Neuronal stem cell (in vitro differentiated cells): ENCODE data around the gene C12orf76.

Experiments
- DNase-seq: peaks from one replicate; pipeline ENCODE4 v3.0.0-alpha.2; 2013; ENCODE audit warnings: low spot score
- H2AFZ ChIP-seq: one replicate; pipeline ENCODE4 v1.6.1; 2013; ENCODE audit warnings: mild to moderate bottlenecking, low read length, inconsistent platforms
- H2AK5ac ChIP-seq: 2 replicates; pipeline ENCODE4 v1.6.1; 2013; ENCODE audit warnings: low read depth, mild to moderate bottlenecking, inconsistent platforms, low read length, moderate library complexity, mixed read lengths
- H2BK120ac ChIP-seq: 2 replicates; pipeline ENCODE4 v1.6.1; 2013; ENCODE audit warnings: low read depth, mild to moderate bottlenecking, inconsistent platforms, low read length, moderate library complexity, mixed read lengths
- H2BK12ac ChIP-seq: one replicate; pipeline ENCODE4 v1.6.1; 2013; ENCODE audit warnings: low read length, inconsistent platforms
- H2BK15ac ChIP-seq: 2 replicates; pipeline ENCODE4 v1.6.1; 2013; ENCODE audit warnings: mild to moderate bottlenecking, low read length, inconsistent platforms, mixed read lengths
- H2BK5ac ChIP-seq: one replicate; pipeline ENCODE4 v1.6.1; 2013; ENCODE audit warnings: inconsistent platforms, mild to moderate bottlenecking, low read length, moderate library complexity
- H3K14ac ChIP-seq: one replicate; pipeline ENCODE4 v1.6.1; 2013; ENCODE audit warnings: low read length, inconsistent platforms
- H3K18ac ChIP-seq: 2 replicates; pipeline ENCODE4 v1.6.1; 2013; ENCODE audit warnings: low read length, inconsistent platforms
- H3K23ac ChIP-seq: 2 replicates; pipeline ENCODE4 v1.6.1; 2013; ENCODE audit warnings: low read depth, mild to moderate bottlenecking, mixed read lengths, low read length, inconsistent platforms; ENCODE audit not compliant: poor library complexity
- H3K27ac ChIP-seq: replicated peaks from 3 replicates; pipeline ENCODE4 v1.5.1; 2013; ENCODE audit warnings: low read length, inconsistent platforms
- H3K27me3 ChIP-seq, 3 experiments: 2 replicates each; pipeline ENCODE4 v1.6.1; 2013; ENCODE audit warnings: low read length in 3 of 3, mild to moderate bottlenecking in 2 of 3, inconsistent platforms in 1 of 3, low read depth in 1 of 3, mixed read lengths in 1 of 3, moderate library complexity in 1 of 3; ENCODE audit not compliant: control insufficient read depth in 3 of 3, insufficient read depth in 3 of 3
- H3K36me3 ChIP-seq, 2 donors: replicated peaks in 1 of 2; 2 replicates each; pipeline ENCODE4 v1.6.1; 2013; ENCODE audit warnings: low read length in 2 of 2; ENCODE audit not compliant: control insufficient read depth in 2 of 2, insufficient read depth in 2 of 2
- H3K4ac ChIP-seq: 2 replicates; pipeline ENCODE4 v1.6.1; 2013; ENCODE audit warnings: inconsistent platforms, mild to moderate bottlenecking, low read length, moderate library complexity
- H3K4me1 ChIP-seq, 2 donors: 1 replicate in 1 of 2; 2 replicates in 1 of 2; pipeline ENCODE4 v1.6.1; 2013; ENCODE audit warnings: low read length in 2 of 2, low read depth in 1 of 2; ENCODE audit not compliant: control insufficient read depth in 2 of 2, insufficient read depth in 1 of 2
- H3K4me2 ChIP-seq: one replicate; pipeline ENCODE4 v1.6.1; 2013; ENCODE audit warnings: mild to moderate bottlenecking, low read length, inconsistent platforms; ENCODE audit not compliant: insufficient read depth, poor library complexity, severe bottlenecking
- H3K4me3 ChIP-seq, 2 donors: 2 replicates each; pipeline ENCODE4 v1.5.1; 2013; ENCODE audit warnings: low read length in 2 of 2, mild to moderate bottlenecking in 2 of 2, inconsistent platforms in 1 of 2, moderate library complexity in 1 of 2
- H3K79me1 ChIP-seq: one replicate; pipeline ENCODE4 v1.6.1; 2013; ENCODE audit warnings: low read depth, mild to moderate bottlenecking, inconsistent platforms, low read length, moderate library complexity
- H3K9ac ChIP-seq: one replicate; pipeline ENCODE4 v1.6.1; 2013; ENCODE audit warnings: mild to moderate bottlenecking, low read depth, low read length, inconsistent platforms; ENCODE audit not compliant: poor library complexity
- H3K9me3 ChIP-seq, 2 donors: replicated peaks in 1 of 2; 2 replicates each; pipeline versions ENCODE3 to v1.6.1; 2013; ENCODE audit warnings: low read length in 2 of 2, mild to moderate bottlenecking in 2 of 2, inconsistent platforms in 1 of 2, low read depth in 1 of 2, mixed read lengths in 1 of 2, moderate library complexity in 1 of 2; ENCODE audit not compliant: control insufficient read depth in 2 of 2, insufficient read depth in 1 of 2
- H4K8ac ChIP-seq: one replicate; pipeline ENCODE4 v1.6.1; 2013; ENCODE audit warnings: low read depth, mild to moderate bottlenecking, inconsistent platforms, low read length, moderate library complexity
- H4K91ac ChIP-seq: one replicate; pipeline ENCODE4 v1.6.1; 2013; ENCODE audit warnings: low read length, low read depth, mild to moderate bottlenecking, inconsistent platforms; ENCODE audit not compliant: poor library complexity
- WGBS, 2 donors: extraction: QIAGEN DNeasy Blood & Tissue Kit; methylation state at CpG; one replicate each; pipeline ENCODE4 v1.1.7; 2013; ENCODE audit warnings: missing lambda C conversion rate in 2 of 2, mixed read lengths in 1 of 2; ENCODE audit not compliant: insufficient read length in 2 of 2, insufficient replicate concordance in 1 of 2; ENCODE audit errors: extremely low coverage in 2 of 2; 5-methylcytosine and 5-hydroxymethylcytosine counted together

The C12orf76 gene

DNA sequence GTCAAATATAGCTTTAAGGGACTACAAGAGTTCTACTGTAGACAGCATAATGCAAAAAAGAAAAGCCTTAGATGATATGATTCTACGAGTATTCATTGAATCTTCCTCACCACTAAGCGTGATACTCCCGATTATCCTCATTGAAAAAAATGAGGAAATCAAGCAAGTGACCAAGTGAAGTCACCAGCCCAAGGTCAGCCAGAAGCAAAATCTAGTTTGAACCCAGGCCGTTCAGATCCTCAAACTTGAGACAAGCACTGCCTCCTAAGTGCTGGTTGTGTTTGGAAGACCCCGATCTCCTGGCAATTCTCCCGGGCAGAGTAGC lies 53.0 kb downstream of the C12orf76 start:
- no peak overlapping the region for H3K27ac ChIP-seq

DNA sequence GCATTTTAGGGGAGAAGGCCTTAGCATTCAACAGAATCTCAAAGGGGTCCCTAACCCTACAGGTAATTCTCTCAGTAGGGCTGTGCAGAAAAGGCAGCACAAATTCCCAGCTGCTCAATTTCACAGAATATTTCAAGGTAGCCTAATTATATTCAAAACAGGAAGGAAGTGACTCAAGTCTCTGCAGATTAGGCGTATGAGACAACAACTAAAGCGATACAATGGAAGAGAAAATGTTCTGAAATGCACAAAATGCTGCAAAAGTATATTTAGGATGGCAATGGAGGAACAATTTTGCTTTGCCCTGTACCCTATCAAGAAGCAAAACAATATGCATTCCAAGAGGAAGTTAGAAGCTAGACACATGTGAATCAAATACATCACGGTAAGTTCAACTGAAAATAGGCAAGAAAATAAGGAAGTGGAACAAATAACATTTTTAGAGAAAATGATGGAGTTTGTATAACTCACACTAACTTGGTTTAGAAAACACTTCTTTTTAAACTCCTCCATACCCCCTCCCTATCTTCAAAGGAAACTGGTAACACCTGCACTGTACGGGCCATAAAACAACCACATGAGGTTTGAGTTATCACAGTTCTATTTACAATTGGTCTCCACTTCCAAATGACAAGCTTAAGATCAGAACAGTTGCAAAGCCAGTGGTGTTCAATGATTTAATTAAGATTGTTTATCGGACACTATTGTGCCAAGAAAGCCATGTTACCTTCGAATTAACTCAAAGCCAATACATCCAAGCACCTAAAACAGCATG lies 53.7 kb downstream of the C12orf76 start:
- H3K23ac ChIP-seq: no peak overlapping the region
- no peak overlapping the region for H2BK12ac ChIP-seq
- no peak overlapping the region for H2BK5ac ChIP-seq
- peaks cover 4 to 21% of the 10 kb centered on the region in 2 donors for H3K36me3 ChIP-seq
- H3K4ac ChIP-seq: no peak overlapping the region
- peak overlapping the region in 1 of 2 donors; percentile 69 for H3K4me3 ChIP-seq
- DNase-seq: no peak
- no peak overlapping the region for H4K91ac ChIP-seq
- H3K27me3 ChIP-seq: no peaks in the 10 kb centered on the region
- H3K9ac ChIP-seq: no peak overlapping the region
- H3K9me3 ChIP-seq: no peaks in the 10 kb centered on the region
- WGBS, 2 donors: no CpG with 5 or more reads among the region's 6 CpGs
- H3K27ac ChIP-seq: no peak overlapping the region
- H3K14ac ChIP-seq: no peak overlapping the region
- H3K4me1 ChIP-seq: peaks cover 8 to 12% of the 10 kb centered on the region in 2 donors
- no peak overlapping the region for H2AK5ac ChIP-seq
- H3K79me1 ChIP-seq: peaks cover 2% of the 10 kb centered on the region
- H2BK15ac ChIP-seq: no peak overlapping the region
- H4K8ac ChIP-seq: no peak overlapping the region
- no peak overlapping the region for H3K18ac ChIP-seq
- H3K4me2 ChIP-seq: no peak overlapping the region
- no peak overlapping the region for H2BK120ac ChIP-seq
- H2AFZ ChIP-seq: no peak overlapping the region

More for the DNA sequence above, 53.0 kb downstream of the C12orf76 start:
- H3K36me3 ChIP-seq: peaks cover 3 to 13% of the 10 kb centered on the region in 2 donors
- H3K4ac ChIP-seq: no peak overlapping the region
- WGBS, 2 donors: no CpG with 5 or more reads among the region's 6 CpGs
- no peak overlapping the region for H3K18ac ChIP-seq
- H3K4me2 ChIP-seq: peak overlapping the region; percentile 92
- peak overlapping the region; percentile 94 for H3K9ac ChIP-seq
- H4K91ac ChIP-seq: no peak overlapping the region
- H2BK15ac ChIP-seq: no peak overlapping the region
- DNase-seq: no peak
- no peaks in the 10 kb centered on the region for H3K9me3 ChIP-seq
- H3K79me1 ChIP-seq: peaks cover 2% of the 10 kb centered on the region
- H3K23ac ChIP-seq: no peak overlapping the region
- H3K4me1 ChIP-seq: peaks cover 11 to 17% of the 10 kb centered on the region in 2 donors
- H2BK120ac ChIP-seq: no peak overlapping the region
- no peak overlapping the region for H2AK5ac ChIP-seq
- no peak overlapping the region for H2BK12ac ChIP-seq
- H3K27me3 ChIP-seq: peaks cover 0 to 7% (median 0%) of the 10 kb centered on the region in 3 experiments
- peak overlapping the region; percentile 69 to 97 for H3K4me3 ChIP-seq
- no peak overlapping the region for H4K8ac ChIP-seq
- no peak overlapping the region for H2BK5ac ChIP-seq
- H2AFZ ChIP-seq: peak overlapping the region; percentile 86
- H3K14ac ChIP-seq: peak overlapping the region; percentile 95

DNA sequence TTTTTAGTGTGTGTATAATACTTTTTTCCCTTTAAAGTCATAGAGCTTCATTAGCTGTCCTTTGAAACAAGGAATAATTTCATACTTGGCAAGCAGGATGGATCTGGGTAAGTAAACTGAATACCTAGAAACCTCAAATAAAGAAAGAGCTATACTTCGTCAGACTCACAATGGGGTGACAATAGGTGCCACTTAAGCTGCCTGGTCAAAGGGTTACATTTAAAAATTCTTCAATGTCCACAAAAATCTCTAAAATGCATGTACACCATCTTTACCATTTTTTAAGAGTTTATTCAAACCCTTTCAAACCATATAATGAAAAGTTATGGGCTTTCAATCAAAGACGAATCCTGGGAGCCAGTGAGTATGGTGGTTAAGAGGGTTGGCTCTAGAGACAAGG lies 55.2 kb downstream of the C12orf76 start:
- Histone ChIP-seq H3K27me3 (no peaks in the 10 kb centered on the region), H3K14ac (no peak overlapping the region), H3K27ac (no peak overlapping the region), H2AFZ (no peak overlapping the region), H3K4me3 (no peak overlapping the region), H3K4me1 (peaks cover 4 to 12% of the 10 kb centered on the region in 2 donors), H4K91ac (no peak overlapping the region), H3K23ac (no peak overlapping the region), H2BK15ac (no peak overlapping the region), H3K4ac (no peak overlapping the region), H4K8ac (no peak overlapping the region), H3K9ac (no peak overlapping the region), H2BK5ac (no peak overlapping the region), H3K9me3 (no peaks in the 10 kb centered on the region), H2AK5ac (no peak overlapping the region), H3K79me1 (no peaks in the 10 kb centered on the region), H3K18ac (no peak overlapping the region), H2BK120ac (no peak overlapping the region), H3K36me3 (peaks cover 4 to 36% of the 10 kb centered on the region in 2 donors), H3K4me2 (no peak overlapping the region), H2BK12ac (no peak overlapping the region)
- no CpG with 5 or more reads among the region's 2 CpGs for WGBS, 2 donors
- DNase-seq: no peak

DNA sequence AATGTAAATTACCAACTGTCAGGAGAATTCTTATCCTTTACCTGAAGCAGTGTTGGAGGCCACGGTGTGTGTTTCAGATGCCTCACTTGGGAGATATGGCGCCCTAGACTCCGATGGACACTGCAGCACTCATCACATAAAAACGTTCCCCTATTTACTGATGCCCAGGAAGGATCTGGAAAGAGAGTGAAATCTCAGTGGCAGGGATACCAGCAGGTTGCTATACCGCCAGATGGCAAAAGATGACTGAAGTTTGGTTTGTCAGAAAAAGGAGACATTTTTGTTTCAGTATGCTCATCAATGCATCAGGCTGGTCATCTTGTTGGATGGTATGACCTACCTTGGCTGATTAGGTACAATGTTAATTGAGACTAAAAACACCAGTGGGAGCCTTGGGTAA lies 56.7 kb downstream of the C12orf76 start:
- H3K14ac ChIP-seq: no peak overlapping the region
- H4K91ac ChIP-seq: no peak overlapping the region
- peaks cover 8 to 47% of the 10 kb centered on the region in 2 donors for H3K36me3 ChIP-seq
- H3K4me3 ChIP-seq: no peak overlapping the region
- H2AFZ ChIP-seq: no peak overlapping the region
- no peak overlapping the region for H2BK15ac ChIP-seq
- H2BK12ac ChIP-seq: no peak overlapping the region
- H2AK5ac ChIP-seq: no peak overlapping the region
- H3K9me3 ChIP-seq: no peaks in the 10 kb centered on the region
- H3K27ac ChIP-seq: no peak overlapping the region
- peaks cover 4 to 12% of the 10 kb centered on the region in 2 donors for H3K4me1 ChIP-seq
- no peak overlapping the region for H3K18ac ChIP-seq
- no peak overlapping the region for H4K8ac ChIP-seq
- no peak for DNase-seq
- no peak overlapping the region for H3K23ac ChIP-seq
- H3K4me2 ChIP-seq: no peak overlapping the region
- no peaks in the 10 kb centered on the region for H3K79me1 ChIP-seq
- H3K4ac ChIP-seq: no peak overlapping the region
- no peak overlapping the region for H2BK5ac ChIP-seq
- no CpG with 5 or more reads among the region's 5 CpGs for WGBS, 2 donors
- H3K9ac ChIP-seq: no peak overlapping the region
- H3K27me3 ChIP-seq: no peaks in the 10 kb centered on the region
- H2BK120ac ChIP-seq: no peak overlapping the region
